SU-DHL-6 (cell line): ENCODE measurements around the gene SLC6A20.

Experiments used
- CTCF ChIP-seq: fragments of 200-600 bp; sonication (generic); IDR thresholded peaks from one replicate; pipeline ENCODE4 v1.5.1; 2017; ENCODE audit warnings: antibody characterized with exemption, mild to moderate bottlenecking, low read length, moderate library complexity; ENCODE audit not compliant: insufficient read depth, poor library complexity, severe bottlenecking
- EZH2phosphoT487 ChIP-seq: fragments of 200-600 bp; sonication (generic), shearing (Covaris generic); conservative IDR thresholded peaks from 2 replicates; pipeline ENCODE4 v1.6.1; 2018; ENCODE audit warnings: mild to moderate bottlenecking, antibody characterized with exemption, low read length, moderate library complexity, mixed read lengths

GRCh38 chr3:45746165-45746776 lies 50.1 kb downstream of the SLC6A20 start:
- TF ChIP-seq CTCF = no peak
- TF ChIP-seq EZH2phosphoT487 = no peak
